ENCODE results near the gene PYM1. TPM values are rescaled to one million over a fixed set of nuclear protein-coding genes. Genes with fewer than 3 reads are reported as not detected.
"Not testable (repeated sequence)": the region's sequence is repeated elsewhere in the genome, so short reads cannot be mapped to it uniquely, and the experiment has no call there.

The PYM1 gene
- total RNA-seq, 2 experiments from 2014 or later = 51.6 to 52.2 TPM

GRCh38 chr12:55909513-55909884, 18.2 kb downstream of the PYM1 start:
- Mint-ChIP-seq H3K27ac (peak overlapping the region; percentile 29), H3K27me3 (ENCODE audit: low read depth) (no peaks in the 10 kb centered on the region), H3K4me1 (ENCODE audit: low read depth) (peaks cover 17% of the 10 kb centered on the region), H3K9me3 (ENCODE audit: insufficient read depth) (no peaks in the 10 kb centered on the region), H3K4me3 (no peak overlapping the region), H3K36me3 (ENCODE audit: low read depth) (peaks cover 19% of the 10 kb centered on the region)
- CTCF ChIA-PET = no interaction called here
- ATAC-seq (no peak), DNase-seq (no peak)
- POLR2A ChIA-PET = no interaction called here

GRCh38 chr12:55908726-55909512, 18.8 kb downstream of the PYM1 start:
- no peaks in the 10 kb centered on the region for H3K27me3 Mint-ChIP-seq (ENCODE audit: low read depth)
- DNase-seq (no peak), ATAC-seq (no peak)
- peak overlapping the region; percentile 29 for H3K27ac Mint-ChIP-seq
- peaks cover 14% of the 10 kb centered on the region for H3K36me3 Mint-ChIP-seq (ENCODE audit: low read depth)
- no peak overlapping the region for H3K4me3 Mint-ChIP-seq
- CTCF ChIA-PET = no interaction called here
- POLR2A ChIA-PET = no interaction called here
- no peaks in the 10 kb centered on the region for H3K9me3 Mint-ChIP-seq (ENCODE audit: insufficient read depth)
- peaks cover 11% of the 10 kb centered on the region for H3K4me1 Mint-ChIP-seq (ENCODE audit: low read depth)

GRCh38 chr12:55906056-55906455, 21.6 kb downstream of the PYM1 start:
- Mint-ChIP-seq H3K27ac (no peak overlapping the region), H3K36me3 (ENCODE audit: low read depth) (peaks cover 27% of the 10 kb centered on the region), H3K9me3 (ENCODE audit: insufficient read depth) (no peaks in the 10 kb centered on the region), H3K4me1 (ENCODE audit: low read depth) (peaks cover 2% of the 10 kb centered on the region), H3K27me3 (ENCODE audit: low read depth) (no peaks in the 10 kb centered on the region), H3K4me3 (no peak overlapping the region)
- ChIA-PET POLR2A (no interaction called here), CTCF (no interaction called here)
- DNase-seq (no peak), ATAC-seq (no peak)

- no peak for ATAC-seq
- peaks cover 2% of the 10 kb centered on the region for H3K4me1 Mint-ChIP-seq (ENCODE audit: low read depth)
- H3K36me3 Mint-ChIP-seq (ENCODE audit: low read depth) = peaks cover 25% of the 10 kb centered on the region
- DNase-seq = no peak
- ChIA-PET CTCF (interaction anchor here (1.3 kb wide), 1 partner anchor 24 kb away, joined by 3 read pairs; no protein-coding TSS in a partner anchor), POLR2A (no interaction called here)
- H3K9me3 Mint-ChIP-seq (ENCODE audit: insufficient read depth) = no peaks in the 10 kb centered on the region
- H3K4me3 Mint-ChIP-seq = no peak overlapping the region
- H3K27me3 Mint-ChIP-seq (ENCODE audit: low read depth) = no peaks in the 10 kb centered on the region
- H3K27ac Mint-ChIP-seq = no peak overlapping the region
These were observed 25.7 kb downstream of the PYM1 start for GRCh38 chr12:55901881-55902490.

- ATAC-seq (no peak), DNase-seq (no peak)
- peaks cover 25% of the 10 kb centered on the region for H3K36me3 Mint-ChIP-seq (ENCODE audit: low read depth)
- no peaks in the 10 kb centered on the region for H3K9me3 Mint-ChIP-seq (ENCODE audit: insufficient read depth)
- no peak overlapping the region for H3K4me3 Mint-ChIP-seq
- H3K27me3 Mint-ChIP-seq (ENCODE audit: low read depth) = no peaks in the 10 kb centered on the region
- H3K27ac Mint-ChIP-seq = peak overlapping the region; percentile 2
- ChIA-PET CTCF (interaction anchor here (0.8 to 1.5 kb wide), 4 partner anchors 12 to 156 kb away, joined by 3 to 4 read pairs (median 3); partner anchors contain the start of gene ORMDL2), POLR2A (interaction anchor here (0.7 kb wide), 1 partner anchor 26 kb away, joined by 3 read pairs; no protein-coding TSS in a partner anchor)
- peaks cover 2% of the 10 kb centered on the region for H3K4me1 Mint-ChIP-seq (ENCODE audit: low read depth)
These were observed 28.6 kb downstream of the PYM1 start for GRCh38 chr12:55899082-55899481.

- H3K4me1 Mint-ChIP-seq (ENCODE audit: low read depth) = no peaks in the 10 kb centered on the region
- no peak overlapping the region for H3K4me3 Mint-ChIP-seq
- no peak for DNase-seq
- ChIA-PET CTCF (no interaction called here), POLR2A (no interaction called here)
- no peaks in the 10 kb centered on the region for H3K9me3 Mint-ChIP-seq (ENCODE audit: insufficient read depth)
- no peak overlapping the region for H3K27ac Mint-ChIP-seq
- H3K36me3 Mint-ChIP-seq (ENCODE audit: low read depth) = no peaks in the 10 kb centered on the region
- ATAC-seq = no peak
- H3K27me3 Mint-ChIP-seq (ENCODE audit: low read depth) = no peaks in the 10 kb centered on the region
These were observed 34.0 kb downstream of the PYM1 start for GRCh38 chr12:55893723-55894122.

GRCh38 chr12:55891310-55891709, 36.4 kb downstream of the PYM1 start:
- DNase-seq (no peak), ATAC-seq (no peak)
- H3K27me3 Mint-ChIP-seq (ENCODE audit: low read depth) = no peaks in the 10 kb centered on the region
- H3K36me3 Mint-ChIP-seq (ENCODE audit: low read depth) = no peaks in the 10 kb centered on the region
- H3K4me3 Mint-ChIP-seq = no peak overlapping the region
- POLR2A ChIA-PET = no interaction called here
- H3K27ac Mint-ChIP-seq = no peak overlapping the region
- H3K9me3 Mint-ChIP-seq (ENCODE audit: insufficient read depth) = no peaks in the 10 kb centered on the region
- no peaks in the 10 kb centered on the region for H3K4me1 Mint-ChIP-seq (ENCODE audit: low read depth)
- CTCF ChIA-PET = no interaction called here

- CTCF ChIA-PET = no interaction called here
- Mint-ChIP-seq H3K27me3 (ENCODE audit: low read depth) (no peaks in the 10 kb centered on the region), H3K36me3 (ENCODE audit: low read depth) (no peaks in the 10 kb centered on the region), H3K27ac (no peak overlapping the region), H3K9me3 (ENCODE audit: insufficient read depth) (no peaks in the 10 kb centered on the region), H3K4me1 (ENCODE audit: low read depth) (peaks cover 17% of the 10 kb centered on the region), H3K4me3 (no peak overlapping the region)
- ATAC-seq = peak; percentile 36
- POLR2A ChIA-PET = no interaction called here
- no peak for DNase-seq
These were observed 42.6 kb downstream of the PYM1 start for GRCh38 chr12:55885113-55885512.

- DNase-seq (no peak), ATAC-seq (no peak)
- H3K4me3 Mint-ChIP-seq = no peak overlapping the region
- peaks cover 8% of the 10 kb centered on the region for H3K4me1 Mint-ChIP-seq (ENCODE audit: low read depth)
- POLR2A ChIA-PET = no interaction called here
- H3K36me3 Mint-ChIP-seq (ENCODE audit: low read depth) = peaks cover 8% of the 10 kb centered on the region
- H3K27me3 Mint-ChIP-seq (ENCODE audit: low read depth) = no peaks in the 10 kb centered on the region
- no peak overlapping the region for H3K27ac Mint-ChIP-seq
- CTCF ChIA-PET = interaction anchor here (1.1 kb wide), 1 partner anchor 9 kb away, joined by 3 read pairs; no protein-coding TSS in a partner anchor
- H3K9me3 Mint-ChIP-seq (ENCODE audit: insufficient read depth) = peaks cover 9% of the 10 kb centered on the region
These were observed 49.9 kb downstream of the PYM1 start for GRCh38 chr12:55877824-55878223.

- Mint-ChIP-seq H3K9me3 (ENCODE audit: insufficient read depth) (peaks cover 9% of the 10 kb centered on the region), H3K4me1 (ENCODE audit: low read depth) (peaks cover 5% of the 10 kb centered on the region), H3K4me3 (no peak overlapping the region), H3K27ac (no peak overlapping the region), H3K27me3 (ENCODE audit: low read depth) (no peaks in the 10 kb centered on the region), H3K36me3 (ENCODE audit: low read depth) (peaks cover 8% of the 10 kb centered on the region)
- ATAC-seq = no peak
- DNase-seq = no peak
- POLR2A ChIA-PET = no interaction called here
- CTCF ChIA-PET = no interaction called here
These were observed 51.8 kb downstream of the PYM1 start for GRCh38 chr12:55875704-55876467.

- H3K4me3 Mint-ChIP-seq = no peak overlapping the region
- ChIA-PET CTCF (no interaction called here), POLR2A (interaction anchor here (0.7 kb wide), 1 partner anchor 102 kb away, joined by 3 read pairs; no protein-coding TSS in a partner anchor)
- peaks cover 9% of the 10 kb centered on the region for H3K9me3 Mint-ChIP-seq (ENCODE audit: insufficient read depth)
- no peak overlapping the region for H3K27ac Mint-ChIP-seq
- peaks cover 8% of the 10 kb centered on the region for H3K36me3 Mint-ChIP-seq (ENCODE audit: low read depth)
- DNase-seq = no peak
- no peak for ATAC-seq
- H3K27me3 Mint-ChIP-seq (ENCODE audit: low read depth) = no peaks in the 10 kb centered on the region
- H3K4me1 Mint-ChIP-seq (ENCODE audit: low read depth) = no peaks in the 10 kb centered on the region
These were observed 53.3 kb downstream of the PYM1 start for GRCh38 chr12:55874443-55874842.

GRCh38 chr12:55866454-55867004, 61.2 kb downstream of the PYM1 start:
- POLR2A ChIA-PET = interaction anchor here (0.7 kb wide), 1 partner anchor 22 kb away, joined by 3 read pairs; no protein-coding TSS in a partner anchor
- H3K27ac Mint-ChIP-seq; CTCF ChIA-PET; DNase-seq; H3K9me3 Mint-ChIP-seq (ENCODE audit: insufficient read depth); H3K4me3 Mint-ChIP-seq; ATAC-seq; H3K27me3 Mint-ChIP-seq (ENCODE audit: low read depth); H3K36me3 Mint-ChIP-seq (ENCODE audit: low read depth); H3K4me1 Mint-ChIP-seq (ENCODE audit: low read depth): not testable (repeated sequence)

All from activated CD8-positive, alpha-beta T cell treated with anti-CD3 and anti-CD28 coated beads, Interleukin-2, amount 10 ng/mL, durations not matched to agents 7 days and 5 days (primary cell).